NCI-H2227 (cell line): ENCODE results near the gene TPP2.

ENCODE experiments used
- DNase-seq: peaks from one replicate; lab custom pipeline; 2025; ENCODE audit not compliant: unreplicated experiment; lab: John Stamatoyannopoulos, UW

The TPP2 gene

DNA sequence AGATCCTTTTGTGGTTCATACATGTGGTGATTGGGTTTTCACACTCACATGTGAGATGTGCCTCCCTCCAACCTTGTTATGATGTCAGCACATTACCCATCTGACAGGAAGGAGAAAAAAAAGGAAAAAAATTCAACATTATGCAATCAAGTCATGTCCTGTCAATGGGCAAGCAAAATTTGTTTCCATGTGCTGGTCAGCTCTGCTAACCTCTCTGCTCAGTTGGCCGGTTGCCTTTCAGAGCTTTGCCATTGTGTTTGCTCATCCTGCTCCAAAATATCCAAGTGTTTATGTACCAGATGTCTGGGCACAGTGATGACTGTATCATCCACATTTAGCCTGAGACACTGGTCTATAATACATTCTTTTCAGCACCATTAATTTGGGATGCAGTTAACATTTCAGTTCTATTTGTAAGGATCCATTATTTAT lies 125.0 kb downstream of the TPP2 start:
- DNase-seq: no peak

DNA sequence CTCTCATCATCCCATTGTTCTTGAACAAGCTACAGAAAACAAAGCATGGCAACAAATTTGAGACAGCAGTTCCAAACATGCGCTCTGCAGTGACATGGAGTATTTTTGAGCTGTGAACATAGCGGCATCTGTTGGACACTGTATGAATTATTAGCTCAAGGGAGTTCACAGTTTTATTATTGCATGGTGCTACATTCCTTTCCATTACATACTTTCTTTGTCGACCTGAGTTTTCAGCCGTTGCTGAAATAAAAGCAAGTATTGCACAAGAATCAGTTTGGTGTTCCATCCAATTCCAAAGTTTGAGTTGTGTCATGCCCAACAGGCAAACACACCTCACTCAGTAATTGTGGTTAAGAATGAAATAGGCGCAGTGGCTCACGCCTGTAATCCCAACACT lies 128.1 kb downstream of the TPP2 start:
- DNase-seq: peak; percentile 31

- no peak for DNase-seq
These were observed 129.6 kb downstream of the TPP2 start for GRCh38 chr13:102726430-102726829.
